MM.1S (cell line): ENCODE results near the gene MUC5B.

Experiments used
- EZH2 ChIP-seq: fragments of 300-600 bp; sonication (generic); optimal IDR thresholded peaks from 2 replicates; pipeline ENCODE3; 2017; ENCODE audit warnings: low read depth, mild to moderate bottlenecking, antibody characterized with exemption, low read length, mixed read lengths
- TF ChIP-seq, protein P1 (sequence below): fragments of 300-600 bp; sonication (generic); IDR thresholded peaks from 2 replicates; pipeline ENCODE4 v1.5.1; 2016; ENCODE audit warnings: antibody characterized with exemption, low read length, mixed read lengths

DNA sequence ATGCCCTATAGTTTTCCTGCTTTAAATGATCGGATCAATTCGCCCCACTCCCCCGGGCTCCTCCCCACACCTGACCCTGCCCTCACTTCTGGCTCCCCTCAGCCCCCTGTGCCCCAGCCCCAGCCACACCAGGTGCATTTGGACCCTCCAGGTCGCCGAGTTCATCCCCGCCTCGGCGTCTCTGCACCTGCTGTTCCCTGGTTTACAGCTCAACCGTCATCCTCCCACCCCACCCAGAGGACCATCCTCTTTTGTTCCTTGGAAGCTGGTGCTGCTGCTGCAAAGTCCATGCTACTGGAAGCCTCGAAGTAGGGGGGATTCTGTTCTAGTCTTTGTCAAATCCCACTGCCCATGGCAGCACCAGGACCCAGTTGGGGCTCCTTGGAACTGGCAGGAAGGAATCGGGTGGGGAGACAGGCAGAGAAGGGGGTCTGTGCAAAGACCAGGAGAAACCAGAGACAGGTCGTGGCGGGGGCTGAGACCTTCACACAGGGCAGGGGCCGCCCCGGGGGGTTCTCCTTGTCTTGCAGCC, 4.5 kb upstream of the MUC5B start:
- TF ChIP-seq, protein P1, sequence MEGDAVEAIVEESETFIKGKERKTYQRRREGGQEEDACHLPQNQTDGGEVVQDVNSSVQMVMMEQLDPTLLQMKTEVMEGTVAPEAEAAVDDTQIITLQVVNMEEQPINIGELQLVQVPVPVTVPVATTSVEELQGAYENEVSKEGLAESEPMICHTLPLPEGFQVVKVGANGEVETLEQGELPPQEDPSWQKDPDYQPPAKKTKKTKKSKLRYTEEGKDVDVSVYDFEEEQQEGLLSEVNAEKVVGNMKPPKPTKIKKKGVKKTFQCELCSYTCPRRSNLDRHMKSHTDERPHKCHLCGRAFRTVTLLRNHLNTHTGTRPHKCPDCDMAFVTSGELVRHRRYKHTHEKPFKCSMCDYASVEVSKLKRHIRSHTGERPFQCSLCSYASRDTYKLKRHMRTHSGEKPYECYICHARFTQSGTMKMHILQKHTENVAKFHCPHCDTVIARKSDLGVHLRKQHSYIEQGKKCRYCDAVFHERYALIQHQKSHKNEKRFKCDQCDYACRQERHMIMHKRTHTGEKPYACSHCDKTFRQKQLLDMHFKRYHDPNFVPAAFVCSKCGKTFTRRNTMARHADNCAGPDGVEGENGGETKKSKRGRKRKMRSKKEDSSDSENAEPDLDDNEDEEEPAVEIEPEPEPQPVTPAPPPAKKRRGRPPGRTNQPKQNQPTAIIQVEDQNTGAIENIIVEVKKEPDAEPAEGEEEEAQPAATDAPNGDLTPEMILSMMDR = no peak
- no peak for TF ChIP-seq EZH2
